Activated naive CD4-positive, alpha-beta T cell treated with anti-CD3 and anti-CD28 coated beads for 36 hours (primary cell): ENCODE measurements around the gene STK10. TPM values are rescaled to one million over a fixed set of nuclear protein-coding genes. Genes with fewer than 3 reads are reported as not detected.

Source experiments
- CTCF ChIA-PET: fragments of 350-600 bp; sonication (Branson Sonifier 250); formaldehyde crosslinking; loops from one replicate; lab custom pipeline; 2021; ENCODE audit warnings: antibody characterized with exemption; lab: Charles Lee
- DNase-seq: peaks from one replicate; pipeline ENCODE4 v3.0.0-alpha.2; 2020
- H3K27ac Mint-ChIP-seq: one replicate; pipeline ENCODE4 v1.8.0; 2021; ENCODE audit warnings: mild to moderate bottlenecking, mixed read lengths
- H3K27me3 Mint-ChIP-seq: one replicate; pipeline ENCODE4 v1.8.0; 2021; ENCODE audit warnings: low read depth, mixed read lengths
- H3K36me3 Mint-ChIP-seq: one replicate; pipeline ENCODE4 v1.8.0; 2021; ENCODE audit warnings: low read depth, mixed read lengths
- H3K4me1 Mint-ChIP-seq: one replicate; pipeline ENCODE4 v1.8.0; 2021; ENCODE audit warnings: low read depth, mixed read lengths
- H3K4me3 Mint-ChIP-seq: one replicate; pipeline ENCODE4 v1.8.0; 2021; ENCODE audit warnings: mild to moderate bottlenecking, moderate library complexity, mixed read lengths
- H3K9me3 Mint-ChIP-seq: one replicate; pipeline ENCODE4 v1.8.0; 2021; ENCODE audit warnings: mixed read lengths
- intact Hi-C: fragments of 100-400 bp; cut with micrococcal nuclease; formaldehyde crosslinking; loops from one replicate; pipeline ENCODE4 v1.15.1; 2023
- total RNA-seq, 2 experiments: library from RNA; stranded (reverse); gene quantifications; one replicate each; pipeline ENCODE4 v1.2.3, GENCODE V29; 2021

Gene STK10
- total RNA-seq, 2 experiments from 2014 or later, result 44.7 to 55.1 TPM

- intact Hi-C loops, result no loop called here
- H3K27me3 Mint-ChIP-seq, result no peaks in the 10 kb centered on the region
- no peak for DNase-seq
- H3K36me3 Mint-ChIP-seq, result peaks cover 29% of the 10 kb centered on the region
- CTCF ChIA-PET, result interaction anchor here (0.6 kb wide), 3 partner anchors 106 to 229 kb away, joined by 3 to 6 read pairs (median 3); no protein-coding TSS in a partner anchor
- H3K9me3 Mint-ChIP-seq, result no peaks in the 10 kb centered on the region
- H3K4me1 Mint-ChIP-seq, result peaks cover 30% of the 10 kb centered on the region
- H3K27ac Mint-ChIP-seq, result no peak overlapping the region
- no peak overlapping the region for H3K4me3 Mint-ChIP-seq
Observed at GRCh38 chr5:172074896-172075295, 113.1 kb downstream of the STK10 start.

- Mint-ChIP-seq H3K9me3 (no peaks in the 10 kb centered on the region), H3K27me3 (no peaks in the 10 kb centered on the region), H3K27ac (peak overlapping the region; percentile 4), H3K4me1 (peaks cover 46% of the 10 kb centered on the region), H3K4me3 (no peak overlapping the region), H3K36me3 (peaks cover 29% of the 10 kb centered on the region)
- DNase-seq, result no peak
- CTCF ChIA-PET, result interaction anchor here (0.6 to 2.4 kb wide), 8 partner anchors 12 to 221 kb away, joined by 3 to 11 read pairs (median 4); no protein-coding TSS in a partner anchor
- intact Hi-C loops, result no loop called here
Observed at GRCh38 chr5:172071309-172071875, 116.6 kb downstream of the STK10 start.

- Mint-ChIP-seq H3K4me1 (peaks cover 56% of the 10 kb centered on the region), H3K27me3 (no peaks in the 10 kb centered on the region), H3K36me3 (peaks cover 37% of the 10 kb centered on the region), H3K9me3 (no peaks in the 10 kb centered on the region), H3K4me3 (no peak overlapping the region), H3K27ac (peak overlapping the region; percentile 77)
- intact Hi-C loops, result loop anchor here (1.0 to 10.0 kb wide), 8 partner anchors 46 to 379 kb away; partner anchors contain the start of genes STK10 and UBTD2
- DNase-seq, result no peak
- CTCF ChIA-PET, result interaction anchor here (0.6 to 2.3 kb wide), 5 partner anchors 22 to 220 kb away, joined by 3 to 6 read pairs (median 3); no protein-coding TSS in a partner anchor
Observed at GRCh38 chr5:172065431-172066065, 122.5 kb downstream of the STK10 start.

- no peak overlapping the region for H3K27ac Mint-ChIP-seq
Observed at GRCh38 chr5:172064766-172065165, 123.3 kb downstream of the STK10 start.

GRCh38 chr5:172064358-172064757 lies 123.7 kb downstream of the STK10 start:
- no peaks in the 10 kb centered on the region for H3K9me3 Mint-ChIP-seq
- no peak overlapping the region for H3K27ac Mint-ChIP-seq
- no peak overlapping the region for H3K4me3 Mint-ChIP-seq
- DNase-seq, result no peak
- peaks cover 38% of the 10 kb centered on the region for H3K36me3 Mint-ChIP-seq
- no peaks in the 10 kb centered on the region for H3K27me3 Mint-ChIP-seq
- CTCF ChIA-PET, result interaction anchor here (0.5 to 1.2 kb wide), 3 partner anchors 23 to 151 kb away, joined by 3 read pairs; no protein-coding TSS in a partner anchor
- H3K4me1 Mint-ChIP-seq, result peaks cover 47% of the 10 kb centered on the region
- intact Hi-C loops, result loop anchor here (10.0 kb wide), 1 partner anchor 380 kb away; no protein-coding TSS in a partner anchor

More at GRCh38 chr5:172064766-172065165, 123.3 kb downstream of the STK10 start:
- no peaks in the 10 kb centered on the region for H3K9me3 Mint-ChIP-seq
- H3K4me3 Mint-ChIP-seq, result no peak overlapping the region
- CTCF ChIA-PET, result interaction anchor here (1.0 to 1.2 kb wide), 2 partner anchors 23 to 42 kb away, joined by 3 read pairs; no protein-coding TSS in a partner anchor
- H3K36me3 Mint-ChIP-seq, result peaks cover 37% of the 10 kb centered on the region
- H3K27me3 Mint-ChIP-seq, result no peaks in the 10 kb centered on the region
- intact Hi-C loops, result loop anchor here (10.0 kb wide), 1 partner anchor 380 kb away; no protein-coding TSS in a partner anchor
- no peak for DNase-seq
- H3K4me1 Mint-ChIP-seq, result peaks cover 50% of the 10 kb centered on the region

- Mint-ChIP-seq H3K9me3 (no peaks in the 10 kb centered on the region), H3K36me3 (peaks cover 38% of the 10 kb centered on the region), H3K4me1 (peaks cover 42% of the 10 kb centered on the region), H3K27me3 (no peaks in the 10 kb centered on the region), H3K27ac (no peak overlapping the region), H3K4me3 (no peak overlapping the region)
- CTCF ChIA-PET, result interaction anchor here (0.5 to 1.3 kb wide), 5 partner anchors 9 to 150 kb away, joined by 3 to 5 read pairs (median 4); partner anchors contain the start of gene STK10
- intact Hi-C loops, result loop anchor here (10.0 kb wide), 1 partner anchor 381 kb away; no protein-coding TSS in a partner anchor
- no peak for DNase-seq
Observed at GRCh38 chr5:172063463-172064235, 124.4 kb downstream of the STK10 start.

GRCh38 chr5:172059661-172060100 lies 128.3 kb downstream of the STK10 start:
- H3K27me3 Mint-ChIP-seq, result no peaks in the 10 kb centered on the region
- H3K36me3 Mint-ChIP-seq, result peaks cover 28% of the 10 kb centered on the region
- H3K4me3 Mint-ChIP-seq, result no peak overlapping the region
- CTCF ChIA-PET, result interaction anchor here (0.8 to 5.4 kb wide), 24 partner anchors 8 to 646 kb away, joined by 3 to 60 read pairs (median 4); partner anchors contain the start of gene FBXW11
- DNase-seq, result no peak
- H3K9me3 Mint-ChIP-seq, result no peaks in the 10 kb centered on the region
- intact Hi-C loops, result loop anchor here (10.0 kb wide), 1 partner anchor 385 kb away; no protein-coding TSS in a partner anchor
- H3K27ac Mint-ChIP-seq, result no peak overlapping the region
- H3K4me1 Mint-ChIP-seq, result peaks cover 7% of the 10 kb centered on the region

- Mint-ChIP-seq H3K9me3 (no peaks in the 10 kb centered on the region), H3K36me3 (peaks cover 15% of the 10 kb centered on the region), H3K27me3 (no peaks in the 10 kb centered on the region), H3K27ac (no peak overlapping the region), H3K4me3 (no peak overlapping the region), H3K4me1 (peaks cover 2% of the 10 kb centered on the region)
- intact Hi-C loops, result no loop called here
- CTCF ChIA-PET, result interaction anchor here (0.5 to 5.4 kb wide), 6 partner anchors 10 to 235 kb away, joined by 3 to 60 read pairs (median 4); no protein-coding TSS in a partner anchor
- DNase-seq, result no peak
Observed at GRCh38 chr5:172058088-172058487, 129.9 kb downstream of the STK10 start.

- no peak overlapping the region for H3K4me3 Mint-ChIP-seq
- H3K36me3 Mint-ChIP-seq, result peaks cover 15% of the 10 kb centered on the region
- H3K27ac Mint-ChIP-seq, result no peak overlapping the region
- H3K4me1 Mint-ChIP-seq, result peaks cover 2% of the 10 kb centered on the region
- no peaks in the 10 kb centered on the region for H3K27me3 Mint-ChIP-seq
- H3K9me3 Mint-ChIP-seq, result no peaks in the 10 kb centered on the region
- no peak for DNase-seq
- CTCF ChIA-PET, result interaction anchor here (0.6 to 5.4 kb wide), 4 partner anchors 135 to 574 kb away, joined by 3 to 60 read pairs (median 4); no protein-coding TSS in a partner anchor
- intact Hi-C loops, result no loop called here
Observed at GRCh38 chr5:172055996-172056395, 132.0 kb downstream of the STK10 start.

GRCh38 chr5:172055421-172055820 lies 132.6 kb downstream of the STK10 start:
- CTCF ChIA-PET, result interaction anchor here (1.4 to 2.4 kb wide), 3 partner anchors 8 to 144 kb away, joined by 4 to 8 read pairs (median 5); no protein-coding TSS in a partner anchor
- Mint-ChIP-seq H3K27me3 (no peaks in the 10 kb centered on the region), H3K9me3 (no peaks in the 10 kb centered on the region), H3K4me3 (no peak overlapping the region), H3K4me1 (no peaks in the 10 kb centered on the region), H3K36me3 (peaks cover 19% of the 10 kb centered on the region), H3K27ac (no peak overlapping the region)
- intact Hi-C loops, result no loop called here
- DNase-seq, result no peak

- H3K36me3 Mint-ChIP-seq, result peaks cover 22% of the 10 kb centered on the region
- intact Hi-C loops, result no loop called here
- no peak overlapping the region for H3K4me3 Mint-ChIP-seq
- H3K27ac Mint-ChIP-seq, result no peak overlapping the region
- CTCF ChIA-PET, result interaction anchor here (1.4 to 2.4 kb wide), 3 partner anchors 9 to 143 kb away, joined by 4 to 8 read pairs (median 5); no protein-coding TSS in a partner anchor
- H3K27me3 Mint-ChIP-seq, result no peaks in the 10 kb centered on the region
- no peaks in the 10 kb centered on the region for H3K9me3 Mint-ChIP-seq
- no peaks in the 10 kb centered on the region for H3K4me1 Mint-ChIP-seq
- no peak for DNase-seq
Observed at GRCh38 chr5:172054611-172055153, 133.3 kb downstream of the STK10 start.
